GM19397 (cell line): Measurements from ENCODE around the gene ZIC5.

ENCODE experiments used
- ATAC-seq: cut with Tn5 transposase; IDR thresholded peaks from one replicate; pipeline ENCODE4 v1.9.1; 2021; ENCODE audit warnings: mild to moderate bottlenecking, moderate library complexity; ENCODE audit not compliant: unreplicated experiment

The ZIC5 gene

GRCh38 chr13:99976575-99976974 is 5.0 kb upstream of the ZIC5 start:
- ATAC-seq: no peak

GRCh38 chr13:99975626-99976025 is 4.1 kb upstream of the ZIC5 start:
- no peak for ATAC-seq

GRCh38 chr13:99974939-99975561 is 3.5 kb upstream of the ZIC5 start:
- no peak for ATAC-seq

GRCh38 chr13:99974296-99974938 is 2.9 kb upstream of the ZIC5 start:
- ATAC-seq: no peak

GRCh38 chr13:99973808-99974185 is 2.2 kb upstream of the ZIC5 start:
- ATAC-seq: no peak

- no peak for ATAC-seq
These were observed 1.7 kb upstream of the ZIC5 start for GRCh38 chr13:99973163-99973807.

GRCh38 chr13:99972190-99972731 is 694 bp upstream of the ZIC5 start:
- no peak for ATAC-seq

GRCh38 chr13:99970651-99971575 is 654 bp downstream of the ZIC5 start:
- no peak for ATAC-seq

- ATAC-seq: no peak
These were observed 1.5 kb downstream of the ZIC5 start for GRCh38 chr13:99969919-99970650.

GRCh38 chr13:99969453-99969918 is 2.1 kb downstream of the ZIC5 start:
- no peak for ATAC-seq

- no peak for ATAC-seq
These were observed 2.8 kb downstream of the ZIC5 start for GRCh38 chr13:99968521-99969452.

- ATAC-seq: no peak
These were observed 3.6 kb downstream of the ZIC5 start for GRCh38 chr13:99967869-99968520.

- ATAC-seq: no peak
These were observed 4.1 kb downstream of the ZIC5 start for GRCh38 chr13:99967498-99967868.

- ATAC-seq: no peak
These were observed 5.3 kb downstream of the ZIC5 start for GRCh38 chr13:99966064-99966805.

GRCh38 chr13:99965329-99966000 is 6.1 kb downstream of the ZIC5 start:
- ATAC-seq: no peak

GRCh38 chr13:99963816-99964339 is 7.7 kb downstream of the ZIC5 start:
- ATAC-seq: no peak

GRCh38 chr13:99962242-99962641 is 9.3 kb downstream of the ZIC5 start:
- ATAC-seq: no peak
